ENCODE results near the gene CPA2.

The CPA2 gene

GRCh38 chr7:130276796-130277762 lies 10.4 kb downstream of the CPA2 start:
- Histone ChIP-seq H3F3A (ENCODE audit: insufficient read depth) (no peaks in the 10 kb centered on the region), H2AFZ (ENCODE audit: low read depth, low read length, severe bottlenecking) (no peak overlapping the region), H3K9me3 (ENCODE audit: insufficient read depth, low read length) (no peaks in the 10 kb centered on the region), H3K9ac (ENCODE audit: low read length) (no peak overlapping the region), H3K27me3 (ENCODE audit: low read length) (no peaks in the 10 kb centered on the region), H4K20me1 (ENCODE audit: low read depth, low read length) (no peaks in the 10 kb centered on the region), H3K36me3 (ENCODE audit: low read length) (no peaks in the 10 kb centered on the region), H3K27ac (ENCODE audit: low read depth, low read length) (no peak overlapping the region), H3K4me2 (ENCODE audit: low read depth, low read length, poor library complexity, severe bottlenecking) (no peak overlapping the region), H3K9me2 (replicated peaks; ENCODE audit: insufficient read depth, low read length) (no peaks in the 10 kb centered on the region), H3K4me3 (ENCODE audit: insufficient read depth, low read length, poor library complexity, severe bottlenecking) (no peak overlapping the region), H3K79me2 (ENCODE audit: insufficient read depth, low read length) (no peaks in the 10 kb centered on the region)
- TF ChIP-seq EZH2phosphoT487 (conservative IDR thresholded peaks at IDR 0.05; ENCODE audit: low read length) (no peak), CTCF (IDR thresholded peaks at IDR 0.05; ENCODE audit: insufficient read depth, low read length, poor library complexity, severe bottlenecking) (no peak)

GRCh38 chr7:130277763-130278643 lies 11.3 kb downstream of the CPA2 start:
- Histone ChIP-seq H3F3A (ENCODE audit: insufficient read depth) (no peaks in the 10 kb centered on the region), H3K9me3 (ENCODE audit: insufficient read depth, low read length) (no peaks in the 10 kb centered on the region), H3K27ac (ENCODE audit: low read depth, low read length) (no peak overlapping the region), H3K9me2 (replicated peaks; ENCODE audit: insufficient read depth, low read length) (no peaks in the 10 kb centered on the region), H3K4me3 (ENCODE audit: insufficient read depth, low read length, poor library complexity, severe bottlenecking) (no peak overlapping the region), H3K27me3 (ENCODE audit: low read length) (no peaks in the 10 kb centered on the region), H3K79me2 (ENCODE audit: insufficient read depth, low read length) (no peaks in the 10 kb centered on the region), H3K9ac (ENCODE audit: low read length) (no peak overlapping the region), H2AFZ (ENCODE audit: low read depth, low read length, severe bottlenecking) (no peak overlapping the region), H3K36me3 (ENCODE audit: low read length) (no peaks in the 10 kb centered on the region), H4K20me1 (ENCODE audit: low read depth, low read length) (no peaks in the 10 kb centered on the region), H3K4me2 (ENCODE audit: low read depth, low read length, poor library complexity, severe bottlenecking) (no peak overlapping the region)
- no peak for TF ChIP-seq CTCF (IDR thresholded peaks at IDR 0.05; ENCODE audit: insufficient read depth, low read length, poor library complexity, severe bottlenecking)
- TF ChIP-seq EZH2phosphoT487 (conservative IDR thresholded peaks at IDR 0.05; ENCODE audit: low read length) = no peak

- H4K20me1 ChIP-seq (ENCODE audit: low read depth, low read length) = no peaks in the 10 kb centered on the region
- no peaks in the 10 kb centered on the region for H3K36me3 ChIP-seq (ENCODE audit: low read length)
- no peak overlapping the region for H3K9ac ChIP-seq (ENCODE audit: low read length)
- H3K27ac ChIP-seq (ENCODE audit: low read depth, low read length) = no peak overlapping the region
- no peaks in the 10 kb centered on the region for H3K27me3 ChIP-seq (ENCODE audit: low read length)
- H3K9me3 ChIP-seq (ENCODE audit: insufficient read depth, low read length) = no peaks in the 10 kb centered on the region
- no peak overlapping the region for H3K4me3 ChIP-seq (ENCODE audit: insufficient read depth, low read length, poor library complexity, severe bottlenecking)
- H3K9me2 ChIP-seq (replicated peaks; ENCODE audit: insufficient read depth, low read length) = no peaks in the 10 kb centered on the region
- no peaks in the 10 kb centered on the region for H3K79me2 ChIP-seq (ENCODE audit: insufficient read depth, low read length)
- no peak overlapping the region for H3K4me2 ChIP-seq (ENCODE audit: low read depth, low read length, poor library complexity, severe bottlenecking)
- no peak for TF ChIP-seq CTCF (IDR thresholded peaks at IDR 0.05; ENCODE audit: insufficient read depth, low read length, poor library complexity, severe bottlenecking)
- no peak for TF ChIP-seq EZH2phosphoT487 (conservative IDR thresholded peaks at IDR 0.05; ENCODE audit: low read length)
- H2AFZ ChIP-seq (ENCODE audit: low read depth, low read length, severe bottlenecking) = no peak overlapping the region
- H3F3A ChIP-seq (ENCODE audit: insufficient read depth) = no peaks in the 10 kb centered on the region
Measured at GRCh38 chr7:130278860-130279259, 12.2 kb downstream of the CPA2 start.
